Keratinocyte (primary cell): Measurements from ENCODE around the gene CPA5. TPM values are rescaled to one million over a fixed set of nuclear protein-coding genes. Genes with fewer than 3 reads are reported as not detected.

Experiments
- DNase-seq: peaks from one replicate; pipeline ENCODE4 v3.0.0-alpha.2; 2011; ENCODE audit warnings: low read depth, missing footprints, low spot score
- FAIRE-seq: peaks from 2 replicates; lab custom pipeline; 2011; peaks lifted over from hg19 to GRCh38; lab: Jason Lieb, UNC
- H2AFZ ChIP-seq: 2 replicates; pipeline ENCODE4 v1.6.0; 2012; ENCODE audit warnings: low read length, control low read depth, inconsistent platforms; ENCODE audit not compliant: control insufficient read depth
- H3K27ac ChIP-seq: 2 replicates; pipeline ENCODE4 v1.5.1; 2011; ENCODE audit warnings: low read length; ENCODE audit not compliant: control insufficient read depth, insufficient read depth
- H3K27me3 ChIP-seq: 3 replicates; pipeline ENCODE4 v1.6.0; 2011; ENCODE audit warnings: low read length; ENCODE audit not compliant: control insufficient read depth, insufficient read depth; ENCODE audit errors: extremely low read depth
- H3K36me3 ChIP-seq, 2 experiments: 2 replicates in 1 of 2; 3 replicates in 1 of 2; pipeline ENCODE4 v1.5.1; 2011; ENCODE audit warnings: low read length in 2 of 2, mild to moderate bottlenecking in 1 of 2; ENCODE audit not compliant: control insufficient read depth in 2 of 2, insufficient read depth in 2 of 2; ENCODE audit errors: extremely low read depth in 1 of 2
- H3K4me1 ChIP-seq: 3 replicates; pipeline ENCODE4 v1.5.1; 2011; ENCODE audit warnings: low read length; ENCODE audit not compliant: control insufficient read depth, insufficient read depth; ENCODE audit errors: extremely low read depth
- H3K4me2 ChIP-seq: 3 replicates; pipeline ENCODE4 v1.6.0; 2011; ENCODE audit warnings: low read depth, low read length; ENCODE audit not compliant: control insufficient read depth, insufficient read depth; ENCODE audit errors: extremely low read depth
- H3K4me3 ChIP-seq, 3 experiments: fragments of 200-600 bp in 1 of 3; sonication (generic) in 1 of 3; 2 replicates in 2 of 3; 3 replicates in 1 of 3; pipeline ENCODE4 v1.5.1; 2011 to 2016; ENCODE audit warnings: low read length in 3 of 3, mild to moderate bottlenecking in 3 of 3, control low read depth in 2 of 3, inconsistent platforms in 1 of 3, low read depth in 1 of 3, mixed read lengths in 1 of 3, mixed run types in 1 of 3, moderate library complexity in 1 of 3; ENCODE audit not compliant: control insufficient read depth in 2 of 3, insufficient read depth in 2 of 3; ENCODE audit errors: extremely low read depth in 1 of 3
- H3K79me2 ChIP-seq: 2 replicates; pipeline ENCODE4 v1.6.0; 2012; ENCODE audit warnings: low read length; ENCODE audit not compliant: control insufficient read depth, insufficient read depth
- H3K9ac ChIP-seq: 3 replicates; pipeline ENCODE4 v1.6.0; 2011; ENCODE audit warnings: low read length; ENCODE audit not compliant: control insufficient read depth, insufficient read depth; ENCODE audit errors: extremely low read depth
- H3K9me1 ChIP-seq: 3 replicates; pipeline ENCODE4 v1.6.0; 2011; ENCODE audit warnings: low read length; ENCODE audit not compliant: control insufficient read depth, insufficient read depth; ENCODE audit errors: extremely low read depth
- H3K9me3 ChIP-seq: 2 replicates; pipeline ENCODE4 v1.5.1; 2012; ENCODE audit warnings: low read depth, low read length; ENCODE audit not compliant: control insufficient read depth
- H4K20me1 ChIP-seq: 3 replicates; pipeline ENCODE4 v1.6.0; 2011; ENCODE audit warnings: low read length; ENCODE audit not compliant: control insufficient read depth, insufficient read depth; ENCODE audit errors: extremely low read depth
- EZH2 ChIP-seq: IDR thresholded peaks from one replicate; pipeline ENCODE4 v1.6.1; 2012; ENCODE audit warnings: inconsistent platforms, mild to moderate bottlenecking, low read length, moderate library complexity
- dilution Hi-C: fragments of 300-500 bp; cut with MboI; formaldehyde crosslinking; loops from one replicate; pipeline ENCODE4 v1.7.0; 2020; ENCODE audit warnings: low sequenced_read_pairs; ENCODE audit not compliant: extremely low pct_ligation_motif_present
- polyA plus RNA-seq, 5 experiments: library from polyadenylated mRNA; depleted of rRNA in 3 of 5; stranded (reverse) in 3 of 5; stranded (forward) in 1 of 5; unstranded in 1 of 5; fragments of >200 nt; gene quantifications; 1 replicate in 1 of 5; 2 replicates in 3 of 5; 3 replicates in 1 of 5; pipeline versions ENCODE4 v1.2.1 to v1.2.3, GENCODE V29; 2011 to 2012; ENCODE audit warnings: missing spikeins in 2 of 5, low read depth in 1 of 5, low replicate concordance in 1 of 5
- TF ChIP-seq, protein P1 (sequence below), 3 experiments: IDR thresholded peaks in 1 of 3; conservative IDR thresholded peaks in 1 of 3; optimal IDR thresholded peaks in 1 of 3; 2 replicates in 2 of 3; 3 replicates in 1 of 3; pipeline versions ENCODE3 to v1.5.1; 2011; ENCODE audit warnings: low read length in 3 of 3, mild to moderate bottlenecking in 3 of 3, moderate library complexity in 2 of 3, control low read depth in 1 of 3, inconsistent platforms in 1 of 3; ENCODE audit not compliant: insufficient read depth in 2 of 3; ENCODE audit errors: extremely low read depth in 1 of 3

The CPA5 gene
- polyA plus RNA-seq, 1 donor (not counting 4 experiments of a cell fraction or from before 2014, with no cell fraction given) = 0.24 TPM

DNA sequence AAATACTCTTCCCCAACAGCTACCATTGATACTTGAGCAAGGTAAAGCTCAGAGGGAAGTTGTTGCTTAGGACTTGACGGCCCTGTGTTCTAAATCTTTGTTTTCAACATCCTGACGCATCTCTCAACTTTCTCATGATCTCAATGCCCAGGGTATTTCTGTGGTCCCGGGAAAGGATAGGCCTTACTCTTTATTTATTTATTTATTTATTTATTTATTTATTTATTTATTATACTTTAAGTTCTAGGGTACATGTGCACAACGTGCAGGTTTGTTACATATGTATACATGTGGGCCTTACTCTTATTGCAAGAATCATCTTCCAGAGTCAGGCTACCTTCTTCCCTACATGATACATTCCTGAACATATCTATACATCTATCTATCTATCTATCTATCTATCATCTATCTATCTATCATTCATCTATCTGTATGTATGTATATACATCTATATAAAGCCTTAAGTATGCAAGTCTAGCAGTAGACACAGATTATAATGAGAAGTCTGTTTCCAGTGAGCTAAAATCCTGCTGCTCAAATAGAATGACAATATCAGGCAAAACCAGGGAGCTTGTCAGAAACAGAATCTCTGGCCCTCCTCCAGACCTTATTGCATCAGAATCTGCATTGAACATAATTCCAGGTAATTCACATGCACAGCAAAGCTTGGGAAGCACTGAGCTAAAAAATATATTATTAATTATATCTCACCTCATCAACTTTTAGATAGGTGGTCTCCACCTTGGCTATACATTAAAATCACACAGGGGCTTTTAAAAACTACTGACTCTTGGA is 12.2 kb upstream of the CPA5 start:
- Histone ChIP-seq H3K4me2 (no peak overlapping the region), H3K9me1 (no peaks in the 10 kb centered on the region), H3K36me3 (no peaks in the 10 kb centered on the region), H3K9ac (no peak overlapping the region), H3K4me3 (no peak overlapping the region), H2AFZ (no peak overlapping the region), H3K79me2 (no peaks in the 10 kb centered on the region), H3K27ac (no peak overlapping the region), H3K9me3 (no peaks in the 10 kb centered on the region), H4K20me1 (no peaks in the 10 kb centered on the region), H3K4me1 (no peaks in the 10 kb centered on the region), H3K27me3 (no peaks in the 10 kb centered on the region)
- FAIRE-seq = no peak
- TF ChIP-seq, protein P1, sequence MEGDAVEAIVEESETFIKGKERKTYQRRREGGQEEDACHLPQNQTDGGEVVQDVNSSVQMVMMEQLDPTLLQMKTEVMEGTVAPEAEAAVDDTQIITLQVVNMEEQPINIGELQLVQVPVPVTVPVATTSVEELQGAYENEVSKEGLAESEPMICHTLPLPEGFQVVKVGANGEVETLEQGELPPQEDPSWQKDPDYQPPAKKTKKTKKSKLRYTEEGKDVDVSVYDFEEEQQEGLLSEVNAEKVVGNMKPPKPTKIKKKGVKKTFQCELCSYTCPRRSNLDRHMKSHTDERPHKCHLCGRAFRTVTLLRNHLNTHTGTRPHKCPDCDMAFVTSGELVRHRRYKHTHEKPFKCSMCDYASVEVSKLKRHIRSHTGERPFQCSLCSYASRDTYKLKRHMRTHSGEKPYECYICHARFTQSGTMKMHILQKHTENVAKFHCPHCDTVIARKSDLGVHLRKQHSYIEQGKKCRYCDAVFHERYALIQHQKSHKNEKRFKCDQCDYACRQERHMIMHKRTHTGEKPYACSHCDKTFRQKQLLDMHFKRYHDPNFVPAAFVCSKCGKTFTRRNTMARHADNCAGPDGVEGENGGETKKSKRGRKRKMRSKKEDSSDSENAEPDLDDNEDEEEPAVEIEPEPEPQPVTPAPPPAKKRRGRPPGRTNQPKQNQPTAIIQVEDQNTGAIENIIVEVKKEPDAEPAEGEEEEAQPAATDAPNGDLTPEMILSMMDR (optimal IDR thresholded peaks at IDR 0.05 in 1 of 3, IDR thresholded peaks at IDR 0.05 in 1 of 3, conservative IDR thresholded peaks at IDR 0.05 in 1 of 3; ENCODE audit: extremely low read depth in 1 of 3, insufficient read depth in 2 of 3, low read length in 3 of 3) = no peak
- TF ChIP-seq EZH2 = no peak
- dilution Hi-C loops = no loop called here
- DNase-seq = no peak

DNA sequence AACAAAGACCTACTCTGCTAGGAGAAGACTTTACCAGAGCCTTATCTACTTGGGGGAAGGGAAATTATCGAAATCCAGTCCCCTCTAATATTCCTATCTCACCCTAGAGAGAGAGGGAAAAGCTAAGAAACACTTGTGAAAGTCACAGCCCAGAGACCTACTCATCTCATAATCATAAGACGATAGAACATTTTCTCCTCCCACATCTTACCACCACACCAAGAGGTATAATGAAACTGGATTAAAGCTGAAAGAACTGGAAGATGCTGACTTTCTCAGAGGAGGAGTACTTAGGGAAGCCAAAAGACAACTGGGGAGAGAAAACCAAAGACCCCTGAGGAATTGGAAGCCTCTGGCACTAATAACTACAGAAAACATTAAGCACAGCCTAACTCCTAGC is 10.8 kb upstream of the CPA5 start:
- DNase-seq (no peak), FAIRE-seq (no peak)
- Histone ChIP-seq H3K27ac (no peak overlapping the region), H4K20me1 (no peaks in the 10 kb centered on the region), H3K79me2 (no peaks in the 10 kb centered on the region), H3K4me2 (no peak overlapping the region), H3K4me1 (no peaks in the 10 kb centered on the region), H3K9ac (no peak overlapping the region), H2AFZ (no peak overlapping the region), H3K9me3 (no peaks in the 10 kb centered on the region), H3K9me1 (no peaks in the 10 kb centered on the region), H3K4me3 (no peak overlapping the region), H3K27me3 (no peaks in the 10 kb centered on the region), H3K36me3 (no peaks in the 10 kb centered on the region)
- dilution Hi-C loops = no loop called here
- TF ChIP-seq EZH2 = no peak
- TF ChIP-seq, protein P1 (optimal IDR thresholded peaks at IDR 0.05 in 1 of 3, IDR thresholded peaks at IDR 0.05 in 1 of 3, conservative IDR thresholded peaks at IDR 0.05 in 1 of 3; ENCODE audit: extremely low read depth in 1 of 3, insufficient read depth in 2 of 3, low read length in 3 of 3) = no peak
